Middle frontal gyrus (tissue), 1 donor: ENCODE data around the gene LRRC41.
"Not testable (repeated sequence)": the region's sequence is repeated elsewhere in the genome, so short reads cannot be mapped to it uniquely, and the experiment has no call there.

ENCODE experiments used
- DNase-seq: peaks from one replicate; pipeline ENCODE4 v3.0.0-alpha.2; 2015; ENCODE audit warnings: low spot score; ENCODE audit errors: extremely low spot score

Gene LRRC41

DNA sequence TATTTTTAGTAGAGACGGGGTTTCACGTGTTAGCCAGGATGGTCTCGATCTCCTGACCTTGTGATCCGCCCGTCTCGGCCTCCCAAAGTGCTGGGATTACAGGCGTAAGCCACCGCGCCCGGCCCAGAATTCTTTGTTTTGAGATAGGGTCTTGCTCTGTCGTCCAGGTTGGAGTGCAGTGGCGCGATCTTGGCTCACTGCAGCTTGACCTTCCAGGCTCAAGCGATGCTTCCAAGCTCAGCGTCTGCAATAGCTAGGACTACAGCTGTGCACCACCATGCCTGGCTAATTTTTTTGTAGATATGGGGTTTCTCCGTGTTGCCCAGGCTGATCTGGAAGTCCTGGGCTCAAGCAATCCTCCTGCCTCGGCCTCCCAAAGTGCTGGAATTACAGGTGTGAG, 57.3 kb downstream of the LRRC41 start:
- DNase-seq = not testable (repeated sequence)

DNA sequence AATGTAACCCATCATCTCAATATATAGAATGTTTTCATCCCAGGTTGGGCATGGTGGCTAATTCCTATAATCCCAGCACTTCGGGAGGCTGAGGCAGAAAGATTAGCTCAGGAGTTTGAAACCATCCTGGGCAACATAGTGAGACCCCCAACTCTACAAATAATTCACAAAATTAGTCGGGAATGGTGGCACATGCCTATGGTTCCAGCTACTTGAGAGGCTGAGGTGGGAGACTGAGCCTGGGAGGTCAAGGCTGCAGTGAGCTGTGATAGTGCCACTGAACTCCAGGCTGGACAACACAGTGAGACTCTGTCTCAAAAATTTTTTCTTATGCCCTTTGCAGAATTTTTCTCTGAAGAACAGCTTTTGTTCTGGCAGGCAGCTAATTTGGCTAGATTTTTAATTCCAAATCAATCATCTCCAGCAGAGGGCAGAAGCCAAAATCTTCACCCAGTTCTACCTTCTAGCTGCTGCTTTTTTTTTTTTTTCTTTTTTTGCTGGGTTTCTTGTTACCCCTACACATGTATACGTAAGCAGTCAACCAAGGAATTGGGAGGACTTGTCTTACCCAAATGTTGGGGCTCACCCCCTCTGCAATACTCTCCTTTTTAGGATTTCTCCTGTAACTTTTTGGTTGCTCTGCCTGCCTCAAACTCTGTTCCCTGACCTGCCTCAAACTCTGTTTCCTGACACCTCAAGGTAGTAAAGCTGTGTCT, 58.6 kb downstream of the LRRC41 start:
- no peak for DNase-seq

DNA sequence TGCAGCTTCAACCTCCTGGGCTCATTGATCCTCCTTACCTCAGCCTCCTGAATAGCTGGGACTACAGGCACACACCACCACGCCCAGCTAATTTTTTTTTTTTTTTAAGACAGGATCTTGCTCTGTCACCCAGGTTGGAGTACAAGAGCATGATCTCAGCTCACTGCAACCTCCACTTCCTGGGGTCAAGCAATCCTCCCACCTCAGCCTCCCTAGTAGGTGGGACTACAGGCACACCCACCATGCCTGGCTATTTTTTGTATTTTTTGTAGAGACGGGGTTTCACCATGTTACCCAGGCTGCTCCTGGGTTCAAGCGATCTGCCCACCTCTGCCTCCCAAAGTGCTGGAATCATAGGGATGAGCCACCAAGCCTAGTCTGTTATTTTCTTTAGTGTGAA, 59.6 kb downstream of the LRRC41 start:
- DNase-seq = not testable (repeated sequence)

- no peak for DNase-seq
Measured at GRCh38 chr1:46242918-46243317, 60.5 kb downstream of the LRRC41 start.

DNA sequence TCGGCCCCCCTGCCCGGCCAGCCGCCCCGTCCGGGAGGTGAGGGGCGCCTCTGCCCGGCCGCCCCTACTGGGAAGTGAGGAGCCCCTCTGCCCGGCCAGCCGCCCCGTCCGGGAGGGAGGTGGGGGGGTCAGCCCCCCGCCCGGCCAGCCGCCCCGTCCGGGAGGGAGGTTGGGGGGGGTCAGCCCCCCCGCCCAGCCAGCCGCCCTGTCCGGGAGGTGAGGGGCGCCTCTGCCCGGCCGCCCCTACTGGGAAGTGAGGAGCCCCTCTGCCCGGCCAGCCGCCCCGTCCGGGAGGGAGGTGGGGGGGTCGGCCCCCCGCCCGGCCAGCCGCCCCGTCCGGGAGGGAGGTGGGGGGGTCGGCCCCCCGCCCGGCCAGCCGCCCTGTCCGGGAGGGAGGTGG, 61.7 kb downstream of the LRRC41 start:
- not testable (repeated sequence) for DNase-seq

DNA sequence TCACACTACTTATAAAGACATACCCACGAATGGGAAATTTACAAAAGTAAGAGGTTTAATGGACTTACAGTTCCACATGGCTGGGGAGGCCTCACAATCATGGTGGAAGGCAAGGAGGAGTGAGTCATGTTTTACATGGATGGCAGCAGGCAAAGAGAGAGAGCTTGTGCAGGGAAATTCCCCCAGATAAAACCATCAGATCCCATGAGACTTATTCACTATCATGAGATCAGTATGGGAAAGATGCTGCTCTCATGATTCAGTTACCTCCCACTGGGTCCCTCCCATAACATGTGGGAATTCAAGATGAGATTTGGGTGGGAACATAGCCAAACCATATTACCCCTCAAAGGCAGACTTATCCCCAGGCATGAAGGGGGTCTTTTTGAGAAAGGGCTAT, 64.6 kb downstream of the LRRC41 start:
- not testable (repeated sequence) for DNase-seq

DNA sequence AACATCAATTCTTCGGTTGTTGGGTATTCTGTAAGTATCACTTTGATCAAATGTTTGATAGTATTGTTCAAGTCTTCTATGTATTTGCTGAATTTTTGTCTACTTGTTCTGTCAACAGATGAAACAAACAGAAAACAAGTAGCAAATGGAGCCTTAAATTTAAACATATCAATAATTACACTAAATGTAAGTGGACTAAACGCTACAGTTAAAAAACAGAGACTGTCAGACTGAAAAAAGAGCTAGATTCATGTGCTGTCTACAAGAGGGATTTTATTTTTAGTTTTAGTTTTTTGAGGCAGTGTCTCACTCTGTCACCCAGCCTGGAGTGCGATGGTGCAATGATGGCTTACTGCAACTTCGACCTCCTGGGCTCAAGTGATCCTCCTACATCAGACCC, 66.5 kb downstream of the LRRC41 start:
- no peak for DNase-seq

- not testable (repeated sequence) for DNase-seq
Measured at GRCh38 chr1:46231231-46231630, 72.2 kb downstream of the LRRC41 start.
